DMS153 treated with DMSO at 0.1 percent for 48 hours (cell line): ENCODE data around the gene AVP.
"Not testable (repeated sequence)": the region's sequence is repeated elsewhere in the genome, so short reads cannot be mapped to it uniquely, and the experiment has no call there.

ENCODE experiments used
- DNase-seq: peaks from one replicate; lab custom pipeline; 2025; ENCODE audit not compliant: unreplicated experiment; lab: John Stamatoyannopoulos, UW

Gene AVP

DNA sequence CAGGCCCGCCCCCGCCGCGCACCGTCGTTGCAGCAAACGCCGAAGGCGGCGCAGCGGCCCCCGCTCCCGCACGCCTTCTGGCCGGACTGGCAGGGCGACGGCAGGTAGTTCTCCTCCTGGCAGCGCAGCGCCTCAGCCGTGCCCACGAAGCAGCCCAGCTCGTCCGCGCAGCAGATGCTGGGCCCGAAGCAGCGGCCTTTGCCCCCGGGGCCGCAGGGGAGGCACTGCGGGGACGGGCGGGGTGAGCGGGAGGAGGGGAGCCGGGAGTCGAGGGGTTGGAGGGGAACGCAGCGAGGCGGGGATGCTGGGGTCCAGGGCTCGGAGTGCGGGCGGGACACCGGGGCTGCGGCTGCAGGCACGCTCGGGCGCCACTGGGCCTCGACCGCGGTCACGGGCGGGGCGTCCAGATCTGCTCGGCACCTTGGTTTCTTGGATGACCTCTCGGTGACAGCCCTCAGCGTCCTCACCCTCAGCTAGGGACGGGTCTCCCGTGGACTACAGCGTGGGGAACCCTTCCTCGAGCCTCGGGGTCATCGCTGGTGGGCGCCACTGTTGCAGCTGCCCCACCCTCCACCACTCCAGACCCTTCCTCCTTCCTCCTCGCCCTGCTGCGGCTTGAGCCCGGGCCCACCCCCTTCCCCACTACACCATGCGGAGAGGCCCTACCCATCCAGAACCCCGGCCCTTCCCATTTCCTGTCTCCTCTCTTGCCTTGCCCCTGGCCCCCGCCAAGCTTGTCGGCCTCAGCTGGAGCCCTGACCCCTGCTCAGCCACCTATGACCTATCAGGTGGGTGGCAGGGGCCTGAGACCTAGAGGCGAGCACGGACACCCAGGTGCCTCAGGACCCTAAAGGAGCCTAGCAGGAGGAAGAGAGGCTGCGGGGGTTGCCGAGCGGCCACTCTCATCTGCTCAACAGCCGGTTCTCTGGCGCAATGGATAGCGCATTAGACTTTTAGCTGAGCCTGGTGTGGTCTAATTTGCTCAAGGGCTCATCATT lies 1.3 kb downstream of the AVP start:
- DNase-seq = no peak

GRCh38 chr20:3082306-3082951 lies 2.1 kb downstream of the AVP start:
- no peak for DNase-seq

GRCh38 chr20:3081641-3082040 lies 2.9 kb downstream of the AVP start:
- no peak for DNase-seq

DNA sequence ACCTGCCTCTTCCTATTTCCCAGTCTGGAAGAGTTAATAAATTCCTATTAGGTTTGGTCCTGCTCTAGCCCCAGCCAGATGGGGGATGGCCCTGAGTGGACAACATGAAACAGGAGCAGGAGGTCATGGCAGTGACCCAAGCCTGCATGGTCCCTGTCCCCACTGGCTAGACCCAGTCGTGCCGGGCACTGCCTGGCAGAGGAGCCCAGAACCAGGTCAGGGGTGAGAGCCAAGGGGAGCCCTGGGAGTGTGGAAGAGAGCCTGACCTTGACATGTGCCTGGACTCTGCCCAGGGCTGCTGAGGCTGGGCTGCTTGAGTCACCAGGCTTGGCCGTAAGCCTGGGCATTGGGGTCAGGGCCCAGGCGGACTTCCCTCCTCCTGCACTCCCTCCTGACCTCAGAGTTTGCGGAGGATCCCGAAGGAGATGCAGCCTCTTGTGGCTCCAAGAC lies 3.6 kb downstream of the AVP start:
- no peak for DNase-seq

DNA sequence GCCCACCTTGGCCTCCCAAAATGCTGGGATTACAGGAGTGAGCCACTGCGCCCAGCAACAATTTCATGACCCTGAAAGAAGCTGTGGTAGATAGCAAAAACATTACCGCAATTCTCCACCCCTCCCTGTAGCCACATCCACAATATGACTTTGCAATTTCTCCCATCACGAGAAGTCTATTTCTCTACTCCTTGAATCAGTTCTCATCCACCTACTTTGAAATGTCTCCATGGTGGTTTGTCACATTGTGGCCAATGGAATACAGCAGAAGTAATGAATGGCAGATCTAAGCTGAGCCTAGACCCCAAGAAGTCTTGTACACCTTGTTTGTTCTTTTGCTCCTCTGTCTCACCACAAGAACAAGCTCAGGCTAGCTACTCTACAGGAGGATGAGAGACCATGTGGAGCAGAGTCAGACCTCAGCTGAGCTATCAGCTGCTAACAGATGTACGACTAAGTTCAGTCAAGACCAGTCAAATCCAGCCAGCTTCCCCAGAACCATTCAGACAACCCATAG lies 6.8 kb downstream of the AVP start:
- DNase-seq = no peak

GRCh38 chr20:3075315-3075714 lies 9.2 kb downstream of the AVP start:
- DNase-seq = not testable (repeated sequence)

DNA sequence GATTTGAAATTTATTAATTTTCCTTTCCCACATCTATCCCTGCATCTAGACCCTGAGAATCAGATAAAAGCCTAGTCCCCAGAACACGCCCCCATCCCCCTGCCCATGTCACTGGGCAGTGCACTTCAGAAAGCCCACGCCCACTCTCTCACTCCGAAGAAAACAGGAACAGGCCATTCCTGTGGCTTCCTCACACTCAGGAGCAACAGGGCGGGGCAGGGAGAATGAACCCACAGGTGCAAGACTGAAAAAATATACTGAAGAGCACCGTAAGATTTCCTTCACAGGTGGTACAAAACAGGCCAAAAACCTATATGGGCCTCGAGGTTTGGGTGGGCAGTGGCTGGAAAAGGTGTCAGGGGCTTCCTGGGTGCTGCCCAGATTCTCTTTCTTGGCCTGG lies 9.7 kb downstream of the AVP start:
- DNase-seq = no peak

DNA sequence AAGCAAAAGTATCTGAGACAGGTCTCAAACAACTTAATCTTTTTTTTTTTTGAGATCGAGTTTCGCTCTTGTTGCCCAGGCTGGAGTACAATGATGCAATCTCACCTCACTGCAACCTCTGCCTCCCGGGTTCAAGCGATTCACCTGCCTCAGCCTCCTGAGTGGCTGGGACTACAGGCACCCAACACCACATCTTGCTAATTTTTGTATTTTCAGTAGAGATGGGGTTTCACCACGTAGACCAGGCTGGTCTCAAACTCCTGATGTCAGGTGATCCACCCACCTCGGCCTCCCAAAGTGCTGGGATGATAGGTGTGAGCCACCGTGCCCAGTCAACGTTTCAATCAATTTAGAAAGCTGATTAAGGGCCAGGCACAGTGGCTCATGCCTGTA lies 11.3 kb downstream of the AVP start:
- DNase-seq = not testable (repeated sequence)

DNA sequence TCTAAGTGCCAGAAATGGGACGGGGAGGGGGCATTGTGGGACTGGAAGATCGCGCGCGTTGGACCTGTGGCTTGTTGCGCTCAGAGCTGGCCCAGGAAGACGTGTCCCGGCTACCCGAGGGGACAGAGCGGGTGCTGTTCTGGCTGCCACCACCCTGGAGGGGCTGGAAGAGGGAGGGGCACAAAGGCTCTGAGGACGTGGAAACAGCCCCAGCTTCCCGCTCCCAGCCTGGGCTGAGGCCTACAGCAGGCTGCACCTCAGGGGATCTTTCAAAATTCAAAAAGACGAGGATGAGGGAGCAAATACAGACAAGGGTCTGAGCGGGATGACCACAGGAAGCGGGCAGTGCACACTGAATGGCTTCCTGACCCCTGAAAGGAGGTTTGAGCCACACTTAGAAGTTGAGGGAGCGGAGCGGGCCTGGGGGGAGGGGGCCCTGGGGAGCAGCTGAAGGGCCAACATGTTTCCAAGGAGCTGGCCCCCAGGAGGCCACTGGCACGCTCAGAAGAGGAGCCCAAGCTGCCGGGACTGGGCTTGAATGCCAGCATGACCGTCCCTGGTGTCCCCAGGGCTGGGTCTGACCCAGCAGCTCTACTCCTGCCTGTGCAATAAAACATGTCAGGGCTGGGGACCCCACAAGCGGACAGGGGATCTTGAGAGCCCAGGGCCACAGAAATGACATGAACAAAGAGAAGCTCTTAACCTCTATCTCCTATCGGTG lies 11.8 kb downstream of the AVP start:
- DNase-seq = no peak

- no peak for DNase-seq
Observed at GRCh38 chr20:3071610-3072529, 12.7 kb downstream of the AVP start, which contains the start of gene OXT. OXT (plus strand) TSS chr20:3071620; CDS start chr20:3071656, 36 bp downstream.

DNA sequence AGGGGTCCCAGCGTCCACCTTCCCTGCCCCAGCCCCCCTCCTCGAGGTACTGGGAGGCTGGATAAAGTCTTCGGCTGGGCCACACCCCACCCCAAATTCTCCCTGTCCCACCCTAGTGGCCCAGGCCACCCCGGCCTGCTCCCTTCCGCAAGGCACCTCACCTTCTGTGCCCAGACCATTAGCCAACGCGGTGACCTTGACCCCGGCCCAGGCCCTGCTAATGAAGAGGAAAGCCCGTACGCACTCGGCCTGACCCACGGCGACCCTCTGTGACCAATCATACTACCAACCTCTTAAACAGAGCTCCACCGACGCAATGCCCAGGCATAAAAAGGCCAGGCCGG lies 13.3 kb downstream of the AVP start:
- DNase-seq = no peak

DNA sequence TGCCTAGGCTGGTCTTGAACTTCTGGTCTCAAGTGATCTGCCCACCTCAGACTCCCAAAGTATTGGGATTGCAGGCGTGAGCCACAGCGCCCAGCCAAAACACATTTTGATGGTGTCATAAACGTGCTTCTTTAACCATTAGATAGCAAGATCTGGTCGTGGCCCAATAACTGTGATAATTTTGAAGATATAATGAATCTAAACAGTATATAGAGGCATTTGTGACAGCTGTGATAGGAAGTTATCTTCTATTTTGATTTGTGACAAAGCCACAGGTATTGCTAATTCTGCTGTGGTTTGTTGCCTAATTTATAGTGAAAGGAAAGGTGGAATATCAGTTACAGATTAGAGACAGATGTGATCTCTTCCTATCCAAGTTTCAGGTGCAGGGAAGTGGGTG lies 13.8 kb downstream of the AVP start:
- DNase-seq = no peak

- DNase-seq = peak; percentile 10
Observed at GRCh38 chr20:3068986-3069900, 15.3 kb downstream of the AVP start.

- no peak for DNase-seq
Observed at GRCh38 chr20:3068075-3068474, 16.4 kb downstream of the AVP start.

DNA sequence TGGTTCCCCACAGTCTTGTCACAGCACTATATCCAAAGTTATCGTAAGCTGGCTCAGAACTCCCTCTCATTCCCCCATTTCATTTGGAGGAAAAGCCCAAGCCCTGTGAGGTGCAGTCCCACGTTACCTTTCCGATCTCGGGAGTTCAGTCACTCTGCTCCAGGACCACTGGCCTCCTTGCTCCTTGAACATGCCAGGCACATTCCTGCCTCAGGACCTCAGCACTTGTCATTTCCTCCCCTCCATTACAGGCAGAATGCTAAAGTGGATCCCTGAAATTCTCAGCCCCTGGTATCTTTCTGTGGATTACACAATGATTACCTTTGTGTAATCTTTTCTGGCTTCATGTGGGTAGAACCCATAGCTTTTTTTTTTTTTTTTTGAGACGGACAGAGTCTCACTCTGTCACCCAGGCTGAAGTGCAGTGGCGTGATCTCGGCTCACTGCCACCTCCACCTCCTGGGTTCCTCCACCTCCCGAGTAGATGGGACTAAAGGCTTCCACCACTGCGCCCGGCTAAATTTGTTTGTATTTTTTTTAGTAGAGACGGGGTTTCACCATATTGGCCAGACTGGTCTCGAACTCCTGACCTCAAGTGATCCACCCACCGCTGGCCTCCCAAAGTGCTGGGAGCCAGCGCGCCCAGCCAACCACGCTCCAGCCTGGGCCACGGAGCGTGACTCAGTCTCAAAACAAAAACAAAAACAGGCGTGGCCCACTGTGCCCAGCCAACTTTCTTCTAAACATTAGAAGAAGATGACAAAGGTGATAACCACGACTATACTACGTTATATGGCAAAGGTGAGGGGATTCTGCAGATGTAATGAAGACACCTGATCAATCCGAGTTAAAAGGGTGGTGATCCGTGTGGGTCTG lies 17.1 kb downstream of the AVP start:
- no peak for DNase-seq

- DNase-seq = not testable (repeated sequence)
Observed at GRCh38 chr20:3064119-3064518, 20.4 kb downstream of the AVP start.

DNA sequence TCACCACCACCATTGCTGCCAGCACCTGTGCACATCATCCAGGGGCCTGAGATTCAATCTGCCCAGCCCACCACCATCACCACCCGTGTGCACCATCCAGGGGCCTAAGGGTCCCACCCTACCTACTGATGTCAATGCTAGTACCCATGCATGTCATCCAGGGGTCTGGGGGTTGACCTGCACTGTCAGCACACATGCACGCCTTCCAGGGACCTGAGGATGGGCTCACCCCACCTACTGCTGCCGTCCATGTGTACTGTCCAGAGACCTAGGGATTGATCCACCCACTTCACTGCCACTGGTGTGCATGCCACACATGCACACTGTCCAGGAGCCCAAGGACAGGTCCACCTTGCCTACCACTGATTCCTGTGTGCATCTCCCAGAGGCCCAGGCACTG lies 25.0 kb downstream of the AVP start:
- no peak for DNase-seq

- DNase-seq = no peak
Observed at GRCh38 chr20:3051385-3052019, 33.0 kb downstream of the AVP start.
